ENCODE measurements around the gene FOSL2.
A peak's percentile ranks its signal among the peaks of the same experiment; 100 is the strongest.

The FOSL2 gene

GRCh38 chr2:28445448-28446258, 53.0 kb downstream of the FOSL2 start:
- no peak overlapping the region for H3K27ac ChIP-seq (ENCODE audit: low read depth, low read length, severe bottlenecking)
- H3K4me3 ChIP-seq (ENCODE audit: extremely low read depth, insufficient read depth, low read length, poor library complexity, severe bottlenecking): no peak overlapping the region
- WGBS, 2 experiments (ENCODE audit: insufficient coverage in 2 of 2): 100% methylated on average over 2 of the region's 7 CpGs
- peaks cover 24% of the 10 kb centered on the region for H3K4me1 ChIP-seq (ENCODE audit: control insufficient read depth, insufficient read depth, low read length, poor library complexity, severe bottlenecking)
- no peaks in the 10 kb centered on the region for H3K9me3 ChIP-seq (ENCODE audit: control insufficient read depth, low read length)
- H3K36me3 ChIP-seq (ENCODE audit: control insufficient read depth, insufficient read depth, low read length): no peaks in the 10 kb centered on the region

GRCh38 chr2:28446531-28446930, 53.9 kb downstream of the FOSL2 start:
- Histone ChIP-seq H3K36me3 (ENCODE audit: control insufficient read depth, insufficient read depth, low read length) (no peaks in the 10 kb centered on the region), H3K27ac (ENCODE audit: low read depth, low read length, severe bottlenecking) (no peak overlapping the region), H3K4me1 (ENCODE audit: control insufficient read depth, insufficient read depth, low read length, poor library complexity, severe bottlenecking) (peaks cover 24% of the 10 kb centered on the region), H3K9me3 (ENCODE audit: control insufficient read depth, low read length) (no peaks in the 10 kb centered on the region), H3K4me3 (ENCODE audit: extremely low read depth, insufficient read depth, low read length, poor library complexity, severe bottlenecking) (no peak overlapping the region)

- H3K36me3 ChIP-seq (ENCODE audit: control insufficient read depth, insufficient read depth, low read length): no peaks in the 10 kb centered on the region
- WGBS, 2 experiments (ENCODE audit: insufficient coverage in 2 of 2): 80 to 100% methylated on average over 1 to 3 of the region's 3 CpGs
- no peaks in the 10 kb centered on the region for H3K9me3 ChIP-seq (ENCODE audit: control insufficient read depth, low read length)
- no peak overlapping the region for H3K4me3 ChIP-seq (ENCODE audit: extremely low read depth, insufficient read depth, low read length, poor library complexity, severe bottlenecking)
- peaks cover 24% of the 10 kb centered on the region for H3K4me1 ChIP-seq (ENCODE audit: control insufficient read depth, insufficient read depth, low read length, poor library complexity, severe bottlenecking)
- no peak overlapping the region for H3K27ac ChIP-seq (ENCODE audit: low read depth, low read length, severe bottlenecking)
Observed at GRCh38 chr2:28447086-28447485, 54.4 kb downstream of the FOSL2 start.

- 96 to 98% methylated on average over 6 to 7 of the region's 8 CpGs for WGBS, 2 experiments (ENCODE audit: insufficient coverage in 2 of 2)
- H3K4me1 ChIP-seq (ENCODE audit: control insufficient read depth, insufficient read depth, low read length, poor library complexity, severe bottlenecking): peaks cover 24% of the 10 kb centered on the region
- H3K4me3 ChIP-seq (ENCODE audit: extremely low read depth, insufficient read depth, low read length, poor library complexity, severe bottlenecking): no peak overlapping the region
- H3K9me3 ChIP-seq (ENCODE audit: control insufficient read depth, low read length): no peaks in the 10 kb centered on the region
- H3K36me3 ChIP-seq (ENCODE audit: control insufficient read depth, insufficient read depth, low read length): no peaks in the 10 kb centered on the region
- no peak overlapping the region for H3K27ac ChIP-seq (ENCODE audit: low read depth, low read length, severe bottlenecking)
Observed at GRCh38 chr2:28447943-28448792, 55.5 kb downstream of the FOSL2 start.

- Histone ChIP-seq H3K36me3 (ENCODE audit: control insufficient read depth, insufficient read depth, low read length) (no peaks in the 10 kb centered on the region), H3K9me3 (ENCODE audit: control insufficient read depth, low read length) (no peaks in the 10 kb centered on the region), H3K27ac (ENCODE audit: low read depth, low read length, severe bottlenecking) (no peak overlapping the region), H3K4me3 (ENCODE audit: extremely low read depth, insufficient read depth, low read length, poor library complexity, severe bottlenecking) (no peak overlapping the region), H3K4me1 (ENCODE audit: control insufficient read depth, insufficient read depth, low read length, poor library complexity, severe bottlenecking) (peaks cover 24% of the 10 kb centered on the region)
- WGBS, 2 experiments (ENCODE audit: insufficient coverage in 2 of 2): 94 to 95% methylated on average over 3 of the region's 3 CpGs
Observed at GRCh38 chr2:28448793-28449100, 56.1 kb downstream of the FOSL2 start.

- Histone ChIP-seq H3K9me3 (ENCODE audit: control insufficient read depth, low read length) (no peaks in the 10 kb centered on the region), H3K27ac (ENCODE audit: low read depth, low read length, severe bottlenecking) (no peak overlapping the region), H3K4me3 (ENCODE audit: extremely low read depth, insufficient read depth, low read length, poor library complexity, severe bottlenecking) (no peak overlapping the region), H3K36me3 (ENCODE audit: control insufficient read depth, insufficient read depth, low read length) (no peaks in the 10 kb centered on the region), H3K4me1 (ENCODE audit: control insufficient read depth, insufficient read depth, low read length, poor library complexity, severe bottlenecking) (peaks cover 24% of the 10 kb centered on the region)
- WGBS, 2 experiments (ENCODE audit: insufficient coverage in 2 of 2): 84 to 96% methylated on average over 4 of the region's 6 CpGs
Observed at GRCh38 chr2:28449126-28449487, 56.4 kb downstream of the FOSL2 start.

GRCh38 chr2:28449488-28450395, 57.1 kb downstream of the FOSL2 start:
- Histone ChIP-seq H3K27ac (ENCODE audit: low read depth, low read length, severe bottlenecking) (peak overlapping the region; percentile 49), H3K36me3 (ENCODE audit: control insufficient read depth, insufficient read depth, low read length) (no peaks in the 10 kb centered on the region), H3K4me1 (ENCODE audit: control insufficient read depth, insufficient read depth, low read length, poor library complexity, severe bottlenecking) (peaks cover 24% of the 10 kb centered on the region), H3K4me3 (ENCODE audit: extremely low read depth, insufficient read depth, low read length, poor library complexity, severe bottlenecking) (no peak overlapping the region), H3K9me3 (ENCODE audit: control insufficient read depth, low read length) (no peaks in the 10 kb centered on the region)
- WGBS, 2 experiments (ENCODE audit: insufficient coverage in 2 of 2): 78 to 81% methylated on average over 14 to 15 of the region's 17 CpGs

- Histone ChIP-seq H3K9me3 (ENCODE audit: control insufficient read depth, low read length) (no peaks in the 10 kb centered on the region), H3K36me3 (ENCODE audit: control insufficient read depth, insufficient read depth, low read length) (no peaks in the 10 kb centered on the region), H3K27ac (ENCODE audit: low read depth, low read length, severe bottlenecking) (no peak overlapping the region), H3K4me3 (ENCODE audit: extremely low read depth, insufficient read depth, low read length, poor library complexity, severe bottlenecking) (no peak overlapping the region), H3K4me1 (ENCODE audit: control insufficient read depth, insufficient read depth, low read length, poor library complexity, severe bottlenecking) (peaks cover 14% of the 10 kb centered on the region)
- 91 to 93% methylated on average over 13 of the region's 15 CpGs for WGBS, 2 experiments (ENCODE audit: insufficient coverage in 2 of 2)
Observed at GRCh38 chr2:28450901-28451565, 58.4 kb downstream of the FOSL2 start.

- no peaks in the 10 kb centered on the region for H3K36me3 ChIP-seq (ENCODE audit: control insufficient read depth, insufficient read depth, low read length)
- H3K27ac ChIP-seq (ENCODE audit: low read depth, low read length, severe bottlenecking): no peak overlapping the region
- H3K4me1 ChIP-seq (ENCODE audit: control insufficient read depth, insufficient read depth, low read length, poor library complexity, severe bottlenecking): peaks cover 11% of the 10 kb centered on the region
- no peak overlapping the region for H3K4me3 ChIP-seq (ENCODE audit: extremely low read depth, insufficient read depth, low read length, poor library complexity, severe bottlenecking)
- 79 to 85% methylated on average over 9 to 13 of the region's 19 CpGs for WGBS, 2 experiments (ENCODE audit: insufficient coverage in 2 of 2)
- no peaks in the 10 kb centered on the region for H3K9me3 ChIP-seq (ENCODE audit: control insufficient read depth, low read length)
Observed at GRCh38 chr2:28451793-28452533, 59.3 kb downstream of the FOSL2 start.
